GM12801 (cell line): ENCODE results near the gene MSH5.

Experiments
- CTCF ChIP-seq: IDR thresholded peaks from one replicate; pipeline ENCODE4 v1.5.1; 2011; ENCODE audit warnings: control low read depth; ENCODE audit not compliant: insufficient read length; ENCODE audit errors: extremely low read depth

The MSH5 gene

GRCh38 chr6:31741815-31742214, 2.0 kb downstream of the MSH5 start:
- no peak for TF ChIP-seq CTCF

GRCh38 chr6:31742894-31743293, 3.1 kb downstream of the MSH5 start:
- no peak for TF ChIP-seq CTCF

- no peak for TF ChIP-seq CTCF
Observed at GRCh38 chr6:31744422-31744821, 4.6 kb downstream of the MSH5 start.

- no peak for TF ChIP-seq CTCF
Observed at GRCh38 chr6:31749301-31750036, 9.7 kb downstream of the MSH5 start.

- TF ChIP-seq CTCF = no peak
Observed at GRCh38 chr6:31750411-31751022, 10.7 kb downstream of the MSH5 start.

GRCh38 chr6:31752739-31753319, 13.0 kb downstream of the MSH5 start:
- no peak for TF ChIP-seq CTCF

- no peak for TF ChIP-seq CTCF
Observed at GRCh38 chr6:31758281-31758680, 18.5 kb downstream of the MSH5 start.
